ENCODE results near the gene OPRD1.

Gene OPRD1

GRCh38 chr1:28893403-28894102 lies 81.6 kb downstream of the OPRD1 start:
- H3K4me1 ChIP-seq (ENCODE audit: low read length): peaks cover 6% of the 10 kb centered on the region; the same call in 1 of the 2 replicates
- H3K27ac ChIP-seq (ENCODE audit: low read length): no peak overlapping the region
- no peaks in the 10 kb centered on the region for H3K9me3 ChIP-seq (ENCODE audit: insufficient read depth, low read length)
- peaks cover 13% of the 10 kb centered on the region for H4K20me1 ChIP-seq (ENCODE audit: insufficient read depth, low read length)
- peak; percentile 37 for TF ChIP-seq CTCF (IDR thresholded peaks at IDR 0.05; ENCODE audit: low read depth, low read length)
- no peak for TF ChIP-seq EZH2phosphoT487 (IDR thresholded peaks at IDR 0.05; ENCODE audit: low read depth)
- H3K4me2 ChIP-seq (ENCODE audit: low read length): no peak overlapping the region
- H3K9ac ChIP-seq (ENCODE audit: low read length): no peak overlapping the region
- H3K36me3 ChIP-seq (replicated peaks; ENCODE audit: low read depth, low read length): peaks cover 6% of the 10 kb centered on the region
- H3K4me3 ChIP-seq (ENCODE audit: low read length): no peak overlapping the region
- no peak overlapping the region for H2AFZ ChIP-seq (ENCODE audit: low read depth, low read length)
- peaks cover 19% of the 10 kb centered on the region for H3K79me2 ChIP-seq (ENCODE audit: low read length)
- no peaks in the 10 kb centered on the region for H3K27me3 ChIP-seq (ENCODE audit: low read depth, low read length)

- Histone ChIP-seq H3K79me2 (ENCODE audit: low read length) (peaks cover 17% of the 10 kb centered on the region), H4K20me1 (ENCODE audit: insufficient read depth, low read length) (peaks cover 24% of the 10 kb centered on the region), H3K9ac (ENCODE audit: low read length) (no peak overlapping the region), H3K36me3 (replicated peaks; ENCODE audit: low read depth, low read length) (peaks cover 6% of the 10 kb centered on the region), H3K27me3 (ENCODE audit: low read depth, low read length) (no peaks in the 10 kb centered on the region), H3K4me3 (ENCODE audit: low read length) (no peak overlapping the region), H2AFZ (ENCODE audit: low read depth, low read length) (no peak overlapping the region), H3K4me1 (ENCODE audit: low read length) (peaks cover 6% of the 10 kb centered on the region; the same call in 1 of the 2 replicates), H3K4me2 (ENCODE audit: low read length) (no peak overlapping the region), H3K27ac (ENCODE audit: low read length) (no peak overlapping the region), H3K9me3 (ENCODE audit: insufficient read depth, low read length) (no peaks in the 10 kb centered on the region)
- TF ChIP-seq EZH2phosphoT487 (IDR thresholded peaks at IDR 0.05; ENCODE audit: low read depth) (no peak), CTCF (IDR thresholded peaks at IDR 0.05; ENCODE audit: low read depth, low read length) (no peak)
Observed at GRCh38 chr1:28894785-28895184, 82.8 kb downstream of the OPRD1 start.

GRCh38 chr1:28895896-28896608 lies 84.1 kb downstream of the OPRD1 start:
- peaks cover 6% of the 10 kb centered on the region for H3K36me3 ChIP-seq (replicated peaks; ENCODE audit: low read depth, low read length)
- no peak overlapping the region for H3K27ac ChIP-seq (ENCODE audit: low read length)
- H3K9ac ChIP-seq (ENCODE audit: low read length): no peak overlapping the region
- H3K4me2 ChIP-seq (ENCODE audit: low read length): no peak overlapping the region
- H4K20me1 ChIP-seq (ENCODE audit: insufficient read depth, low read length): peaks cover 26% of the 10 kb centered on the region
- peaks cover 10% of the 10 kb centered on the region for H3K79me2 ChIP-seq (ENCODE audit: low read length)
- H3K4me1 ChIP-seq (ENCODE audit: low read length): peaks cover 6% of the 10 kb centered on the region; the same call in 1 of the 2 replicates
- H2AFZ ChIP-seq (ENCODE audit: low read depth, low read length): no peak overlapping the region
- H3K27me3 ChIP-seq (ENCODE audit: low read depth, low read length): no peaks in the 10 kb centered on the region
- no peaks in the 10 kb centered on the region for H3K9me3 ChIP-seq (ENCODE audit: insufficient read depth, low read length)
- TF ChIP-seq CTCF (IDR thresholded peaks at IDR 0.05; ENCODE audit: low read depth, low read length): no peak
- TF ChIP-seq EZH2phosphoT487 (IDR thresholded peaks at IDR 0.05; ENCODE audit: low read depth): no peak
- H3K4me3 ChIP-seq (ENCODE audit: low read length): no peak overlapping the region

GRCh38 chr1:28896609-28896986 lies 84.6 kb downstream of the OPRD1 start:
- no peak overlapping the region for H3K4me2 ChIP-seq (ENCODE audit: low read length)
- H3K4me3 ChIP-seq (ENCODE audit: low read length): no peak overlapping the region
- no peaks in the 10 kb centered on the region for H3K27me3 ChIP-seq (ENCODE audit: low read depth, low read length)
- TF ChIP-seq CTCF (IDR thresholded peaks at IDR 0.05; ENCODE audit: low read depth, low read length) (no peak), EZH2phosphoT487 (IDR thresholded peaks at IDR 0.05; ENCODE audit: low read depth) (no peak)
- peaks cover 6% of the 10 kb centered on the region for H3K36me3 ChIP-seq (replicated peaks; ENCODE audit: low read depth, low read length)
- H3K4me1 ChIP-seq (ENCODE audit: low read length): peaks cover 6% of the 10 kb centered on the region; the same call in 1 of the 2 replicates
- H3K9me3 ChIP-seq (ENCODE audit: insufficient read depth, low read length): no peaks in the 10 kb centered on the region
- no peak overlapping the region for H3K27ac ChIP-seq (ENCODE audit: low read length)
- peaks cover 26% of the 10 kb centered on the region for H4K20me1 ChIP-seq (ENCODE audit: insufficient read depth, low read length)
- H2AFZ ChIP-seq (ENCODE audit: low read depth, low read length): no peak overlapping the region
- peaks cover 8% of the 10 kb centered on the region; the same call in 1 of the 2 replicates for H3K79me2 ChIP-seq (ENCODE audit: low read length)
- no peak overlapping the region for H3K9ac ChIP-seq (ENCODE audit: low read length)
